GM12878 (cell line): Measurements from ENCODE around the gene UMAD1.

Source experiments
- CTCF ChIP-seq, 3 experiments: IDR thresholded peaks in 2 of 3; conservative IDR thresholded peaks in 1 of 3; 2 replicates each; pipeline ENCODE4 v1.5.1; 2011; ENCODE audit warnings: low read depth in 3 of 3, low read length in 3 of 3, mild to moderate bottlenecking in 3 of 3, control low read depth in 2 of 3, moderate library complexity in 2 of 3, inconsistent platforms in 1 of 3, mixed read lengths in 1 of 3; ENCODE audit not compliant: control insufficient read depth in 2 of 3, insufficient read depth in 1 of 3; ENCODE audit errors: extremely low read depth in 1 of 3
- POLR2A ChIP-seq: IDR thresholded peaks from 2 replicates; pipeline ENCODE4 v1.6.1; 2011; ENCODE audit warnings: low read depth, mild to moderate bottlenecking, low read length
- ZNF274 ChIP-seq: IDR thresholded peaks from one replicate; pipeline ENCODE4 v1.8.0; 2011; ENCODE audit not compliant: insufficient read length, insufficient read depth

GRCh38 chr7:7620644-7621210, 19.8 kb upstream of the UMAD1 start:
- TF ChIP-seq POLR2A (no peak), ZNF274 (no peak), CTCF (IDR thresholded peaks at IDR 0.05 in 2 of 3, conservative IDR thresholded peaks at IDR 0.05 in 1 of 3; ENCODE audit: control insufficient read depth in 2 of 3, extremely low read depth in 1 of 3, insufficient read depth in 1 of 3, low read depth in 3 of 3, low read length in 3 of 3) (no peak)
